Mononuclear cell (primary cell): ENCODE data around the gene RPS10. TPM values are rescaled to one million over a fixed set of nuclear protein-coding genes. Genes with fewer than 3 reads are reported as not detected.
A peak's percentile ranks its signal among the peaks of the same experiment; 100 is the strongest.

Experiments
- H3K27me3 ChIP-seq: 2 replicates; pipeline ENCODE4 v1.6.0; 2011; ENCODE audit warnings: low read length, control low read depth; ENCODE audit not compliant: insufficient read depth
- H3K4me1 ChIP-seq: 2 replicates; pipeline ENCODE4 v1.5.1; 2011; ENCODE audit warnings: mild to moderate bottlenecking, low read length, control low read depth; ENCODE audit not compliant: insufficient read depth
- H3K4me3 ChIP-seq: 2 replicates; pipeline ENCODE4 v1.5.1; 2011; ENCODE audit warnings: mild to moderate bottlenecking, low read length, moderate library complexity
- H3K9me3 ChIP-seq: 2 replicates; pipeline ENCODE4 v1.5.1; 2011; ENCODE audit warnings: low read depth, mild to moderate bottlenecking, control low read depth, low read length
- total RNA-seq: library from RNA; depleted of rRNA; stranded (reverse); fragments of >200 nt; gene quantifications from one replicate; pipeline ENCODE4 v1.2.3, GENCODE V29; 2012

The RPS10 gene
- total RNA-seq, 1 donor, result 4,222 TPM

- no peak overlapping the region for H3K4me3 ChIP-seq
- no peaks in the 10 kb centered on the region for H3K4me1 ChIP-seq
- peaks cover 13% of the 10 kb centered on the region for H3K27me3 ChIP-seq
- H3K9me3 ChIP-seq, result no peaks in the 10 kb centered on the region
Measured at GRCh38 chr6:34459899-34460593, 34.2 kb upstream of the RPS10 start.

GRCh38 chr6:34457742-34458735 is 32.2 kb upstream of the RPS10 start:
- Histone ChIP-seq H3K4me1 (no peaks in the 10 kb centered on the region), H3K27me3 (no peaks in the 10 kb centered on the region), H3K4me3 (no peak overlapping the region), H3K9me3 (no peaks in the 10 kb centered on the region)

- no peak overlapping the region for H3K4me3 ChIP-seq
- no peaks in the 10 kb centered on the region for H3K27me3 ChIP-seq
- H3K9me3 ChIP-seq, result no peaks in the 10 kb centered on the region
- H3K4me1 ChIP-seq, result no peaks in the 10 kb centered on the region
Measured at GRCh38 chr6:34457382-34457741, 31.5 kb upstream of the RPS10 start.

- no peak overlapping the region for H3K4me3 ChIP-seq
- H3K4me1 ChIP-seq, result no peaks in the 10 kb centered on the region
- H3K27me3 ChIP-seq, result no peaks in the 10 kb centered on the region
- H3K9me3 ChIP-seq, result no peaks in the 10 kb centered on the region
Measured at GRCh38 chr6:34455831-34456230, 30.0 kb upstream of the RPS10 start.

- Histone ChIP-seq H3K4me3 (no peak overlapping the region), H3K4me1 (peaks cover 3% of the 10 kb centered on the region), H3K27me3 (no peaks in the 10 kb centered on the region), H3K9me3 (no peaks in the 10 kb centered on the region)
Measured at GRCh38 chr6:34451192-34451591, 25.3 kb upstream of the RPS10 start.

- no peaks in the 10 kb centered on the region for H3K9me3 ChIP-seq
- H3K4me3 ChIP-seq, result no peak overlapping the region
- H3K27me3 ChIP-seq, result no peaks in the 10 kb centered on the region
- peaks cover 3% of the 10 kb centered on the region for H3K4me1 ChIP-seq
Measured at GRCh38 chr6:34447910-34448309, 22.0 kb upstream of the RPS10 start.

GRCh38 chr6:34447386-34447785 is 21.5 kb upstream of the RPS10 start:
- Histone ChIP-seq H3K9me3 (no peaks in the 10 kb centered on the region), H3K27me3 (no peaks in the 10 kb centered on the region), H3K4me3 (no peak overlapping the region), H3K4me1 (peaks cover 3% of the 10 kb centered on the region)

- H3K4me3 ChIP-seq, result no peak overlapping the region
- peaks cover 3% of the 10 kb centered on the region for H3K4me1 ChIP-seq
- H3K9me3 ChIP-seq, result no peaks in the 10 kb centered on the region
- H3K27me3 ChIP-seq, result no peaks in the 10 kb centered on the region
Measured at GRCh38 chr6:34445313-34445860, 19.5 kb upstream of the RPS10 start.

GRCh38 chr6:34441526-34441925 is 15.7 kb upstream of the RPS10 start:
- H3K27me3 ChIP-seq, result no peaks in the 10 kb centered on the region
- H3K4me1 ChIP-seq, result no peaks in the 10 kb centered on the region
- no peaks in the 10 kb centered on the region for H3K9me3 ChIP-seq
- H3K4me3 ChIP-seq, result no peak overlapping the region

GRCh38 chr6:34439442-34439841 is 13.6 kb upstream of the RPS10 start:
- Histone ChIP-seq H3K4me3 (no peak overlapping the region), H3K9me3 (no peaks in the 10 kb centered on the region), H3K27me3 (no peaks in the 10 kb centered on the region), H3K4me1 (no peaks in the 10 kb centered on the region)

GRCh38 chr6:34438705-34439104 is 12.8 kb upstream of the RPS10 start:
- Histone ChIP-seq H3K27me3 (no peaks in the 10 kb centered on the region), H3K9me3 (no peaks in the 10 kb centered on the region), H3K4me1 (no peaks in the 10 kb centered on the region), H3K4me3 (no peak overlapping the region)

- H3K4me1 ChIP-seq, result no peaks in the 10 kb centered on the region
- no peaks in the 10 kb centered on the region for H3K27me3 ChIP-seq
- no peak overlapping the region for H3K4me3 ChIP-seq
- no peaks in the 10 kb centered on the region for H3K9me3 ChIP-seq
Measured at GRCh38 chr6:34437644-34437970, 11.7 kb upstream of the RPS10 start.

GRCh38 chr6:34436803-34437643 is 11.2 kb upstream of the RPS10 start:
- Histone ChIP-seq H3K4me1 (no peaks in the 10 kb centered on the region), H3K4me3 (no peak overlapping the region), H3K9me3 (no peaks in the 10 kb centered on the region), H3K27me3 (no peaks in the 10 kb centered on the region)

- H3K27me3 ChIP-seq, result no peaks in the 10 kb centered on the region
- no peaks in the 10 kb centered on the region for H3K9me3 ChIP-seq
- H3K4me3 ChIP-seq, result no peak overlapping the region
- H3K4me1 ChIP-seq, result no peaks in the 10 kb centered on the region
Measured at GRCh38 chr6:34435916-34436315, 10.0 kb upstream of the RPS10 start.

- no peaks in the 10 kb centered on the region for H3K27me3 ChIP-seq
- H3K4me3 ChIP-seq, result peak overlapping the region; percentile 62
- peaks cover 24% of the 10 kb centered on the region for H3K4me1 ChIP-seq
- no peaks in the 10 kb centered on the region for H3K9me3 ChIP-seq
Measured at GRCh38 chr6:34425132-34425497, 754 bp downstream of the RPS10 start.
